Measurements from ENCODE around the gene ATF7IP. TPM values are rescaled to one million over a fixed set of nuclear protein-coding genes. Genes with fewer than 3 reads are reported as not detected.

ATF7IP gene
- total RNA-seq, 2 donors from 2014 or later: 36.2 to 44.9 TPM

DNA sequence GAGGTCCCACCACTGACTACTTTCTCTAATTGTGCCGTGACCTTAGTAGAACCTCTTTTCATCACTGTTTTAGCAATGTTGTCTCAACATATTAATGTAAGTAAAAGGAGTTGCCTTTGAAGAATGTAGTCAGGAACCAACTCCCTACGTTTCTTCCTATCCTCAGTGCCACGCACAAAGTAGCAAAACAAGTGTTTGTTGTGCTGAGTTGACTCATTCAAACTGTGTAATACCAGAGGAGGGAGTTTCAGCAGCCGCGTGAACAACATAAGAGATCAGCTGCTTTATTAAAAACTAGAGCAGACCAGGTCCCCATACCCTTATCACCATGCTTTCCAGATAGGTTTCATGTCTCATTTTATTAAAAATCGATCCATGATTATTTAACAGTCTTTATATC lies 183.1 kb downstream of the ATF7IP start:
- no peak overlapping the region for H3K27ac ChIP-seq
- no peak for TF ChIP-seq CTCF (IDR thresholded peaks at IDR 0.05)
- intact Hi-C loops (cut with DNase I): no loop called here

More for the DNA sequence above, 183.1 kb downstream of the ATF7IP start:
- H3K4me1 ChIP-seq: no peaks in the 10 kb centered on the region
- no peak overlapping the region for H3K4me3 ChIP-seq
- no peak overlapping the region for H3K9ac ChIP-seq (ENCODE audit: low read depth in 2 of 2, low read length in 2 of 2)
- no peaks in the 10 kb centered on the region for H3K27me3 ChIP-seq
- DNase-seq: no peak
- no peaks in the 10 kb centered on the region for H3K36me3 ChIP-seq
- no peaks in the 10 kb centered on the region for H3K9me3 ChIP-seq

Other genes with a start within 250 kb of the ATF7IP start
- gene PLBD1, start 202.2 kb downstream of the ATF7IP start, total RNA-seq: 10 to 100 TPM; 85.0 to 91.7 TPM